Stomach smooth muscle (tissue), 2 donors: ENCODE data around the gene NFIA.
A peak's percentile ranks its signal among the peaks of the same experiment; 100 is the strongest.

Experiments
- H3K27ac ChIP-seq: one replicate; pipeline ENCODE4 v1.7.0; 2013; ENCODE audit warnings: mild to moderate bottlenecking, low read length, inconsistent platforms
- H3K27me3 ChIP-seq, 2 donors: one replicate each; pipeline ENCODE4 v1.7.0; 2013; ENCODE audit warnings: low read length in 2 of 2; ENCODE audit not compliant: insufficient read depth in 2 of 2, control insufficient read depth in 1 of 2
- H3K36me3 ChIP-seq, 2 donors: one replicate each; pipeline ENCODE4 v1.7.0; 2013; ENCODE audit warnings: low read length in 2 of 2; ENCODE audit not compliant: control insufficient read depth in 2 of 2, insufficient read depth in 2 of 2
- H3K4me1 ChIP-seq: one replicate; pipeline ENCODE4 v1.7.0; 2013; ENCODE audit warnings: low read length; ENCODE audit not compliant: control insufficient read depth, insufficient read depth
- H3K4me3 ChIP-seq, 2 donors: one replicate each; pipeline ENCODE4 v1.7.0; 2013; ENCODE audit warnings: low read length in 2 of 2
- H3K9ac ChIP-seq, 2 donors: one replicate each; pipeline ENCODE4 v1.7.0; 2013; ENCODE audit warnings: low read length in 2 of 2, mild to moderate bottlenecking in 1 of 2
- H3K9me3 ChIP-seq, 2 donors: one replicate each; pipeline ENCODE4 v1.7.0; 2013; ENCODE audit warnings: low read length in 2 of 2; ENCODE audit not compliant: control insufficient read depth in 2 of 2
- donor health status: healthy.
- donor health status: Pancreatic carcinoma.

Gene NFIA

DNA sequence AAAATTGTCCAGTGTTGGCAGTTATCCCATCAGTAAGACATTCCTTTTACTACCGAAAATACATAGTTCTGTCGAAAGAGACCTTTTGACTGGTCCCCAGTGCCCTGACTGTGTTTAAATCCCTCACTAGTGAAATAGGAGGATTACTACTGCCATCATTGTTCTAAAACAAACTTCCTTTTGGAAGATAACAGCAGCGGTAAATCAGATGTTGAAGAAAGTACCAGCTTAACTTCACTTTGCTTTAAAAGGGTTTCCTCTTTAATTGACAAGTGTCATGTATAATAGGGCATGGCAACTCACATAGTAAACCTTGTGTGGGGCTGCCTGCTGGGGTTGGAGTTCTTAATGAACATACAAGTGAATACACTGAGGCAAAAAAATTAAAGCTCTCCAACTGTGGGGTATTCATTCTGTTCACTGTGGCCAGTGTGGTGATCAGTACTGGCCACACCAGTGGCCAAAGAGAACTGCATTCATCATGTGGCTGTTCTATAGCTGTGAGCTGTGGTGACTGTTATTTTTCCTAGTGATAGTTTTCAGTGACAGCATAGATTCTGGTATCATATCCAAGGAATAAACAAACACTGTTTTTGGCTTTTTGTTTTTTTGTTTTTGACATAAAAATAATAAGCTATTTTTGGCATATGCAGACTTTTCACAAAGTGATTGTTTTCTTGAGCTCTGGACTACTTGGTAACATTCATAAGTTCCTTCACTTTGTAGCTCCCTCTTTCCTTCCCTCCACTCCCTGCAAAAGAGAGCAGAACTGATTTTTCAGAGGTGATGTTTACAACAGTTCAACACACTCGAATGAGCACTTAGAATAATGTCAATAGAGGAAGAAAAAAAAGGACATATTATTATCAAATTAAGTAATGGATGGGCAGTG, 74.5 kb downstream of the NFIA start:
- peak overlapping the region; percentile 4 for H3K27ac ChIP-seq
- H3K4me3 ChIP-seq = peak overlapping the region in 1 of 2 donors; percentile 23
- no peaks in the 10 kb centered on the region for H3K36me3 ChIP-seq
- H3K9me3 ChIP-seq = no peaks in the 10 kb centered on the region
- H3K4me1 ChIP-seq = peaks cover 26% of the 10 kb centered on the region
- H3K9ac ChIP-seq = no peak overlapping the region
- H3K27me3 ChIP-seq = no peaks in the 10 kb centered on the region

- Histone ChIP-seq H3K4me3 (peak overlapping the region in 1 of 2 donors; percentile 23), H3K4me1 (peaks cover 21% of the 10 kb centered on the region), H3K9me3 (no peaks in the 10 kb centered on the region), H3K27me3 (no peaks in the 10 kb centered on the region), H3K36me3 (no peaks in the 10 kb centered on the region), H3K9ac (peak overlapping the region in 1 of 2 donors; percentile 43), H3K27ac (peak overlapping the region; percentile 42)
These were observed 75.2 kb downstream of the NFIA start for GRCh38 chr1:61157468-61157987.

GRCh38 chr1:61158591-61158990, 76.2 kb downstream of the NFIA start:
- Histone ChIP-seq H3K4me1 (peaks cover 19% of the 10 kb centered on the region), H3K36me3 (no peaks in the 10 kb centered on the region), H3K27ac (no peak overlapping the region), H3K9me3 (no peaks in the 10 kb centered on the region), H3K27me3 (no peaks in the 10 kb centered on the region), H3K4me3 (no peak overlapping the region), H3K9ac (no peak overlapping the region)

DNA sequence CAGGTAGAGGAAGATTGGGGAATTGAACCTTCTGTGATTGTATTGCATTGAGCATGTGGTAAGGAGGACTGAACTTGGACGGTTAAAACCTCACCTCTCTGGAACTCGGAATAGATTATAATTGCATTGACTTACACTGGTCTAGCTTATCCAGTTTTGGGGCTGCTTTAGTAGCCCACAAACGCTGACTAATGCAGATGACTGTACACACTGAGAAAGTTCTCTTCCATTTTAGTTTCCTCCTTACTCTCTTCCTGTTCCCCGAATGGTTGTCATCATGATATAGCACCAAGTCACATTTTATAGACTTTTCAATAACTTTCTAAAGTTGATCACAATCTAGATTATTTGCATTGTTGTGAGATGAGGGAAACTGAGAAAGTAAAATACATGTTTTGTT, 78.2 kb downstream of the NFIA start:
- Histone ChIP-seq H3K27ac (no peak overlapping the region), H3K36me3 (no peaks in the 10 kb centered on the region), H3K9ac (no peak overlapping the region), H3K27me3 (no peaks in the 10 kb centered on the region), H3K4me1 (peaks cover 22% of the 10 kb centered on the region), H3K4me3 (no peak overlapping the region), H3K9me3 (no peaks in the 10 kb centered on the region)

DNA sequence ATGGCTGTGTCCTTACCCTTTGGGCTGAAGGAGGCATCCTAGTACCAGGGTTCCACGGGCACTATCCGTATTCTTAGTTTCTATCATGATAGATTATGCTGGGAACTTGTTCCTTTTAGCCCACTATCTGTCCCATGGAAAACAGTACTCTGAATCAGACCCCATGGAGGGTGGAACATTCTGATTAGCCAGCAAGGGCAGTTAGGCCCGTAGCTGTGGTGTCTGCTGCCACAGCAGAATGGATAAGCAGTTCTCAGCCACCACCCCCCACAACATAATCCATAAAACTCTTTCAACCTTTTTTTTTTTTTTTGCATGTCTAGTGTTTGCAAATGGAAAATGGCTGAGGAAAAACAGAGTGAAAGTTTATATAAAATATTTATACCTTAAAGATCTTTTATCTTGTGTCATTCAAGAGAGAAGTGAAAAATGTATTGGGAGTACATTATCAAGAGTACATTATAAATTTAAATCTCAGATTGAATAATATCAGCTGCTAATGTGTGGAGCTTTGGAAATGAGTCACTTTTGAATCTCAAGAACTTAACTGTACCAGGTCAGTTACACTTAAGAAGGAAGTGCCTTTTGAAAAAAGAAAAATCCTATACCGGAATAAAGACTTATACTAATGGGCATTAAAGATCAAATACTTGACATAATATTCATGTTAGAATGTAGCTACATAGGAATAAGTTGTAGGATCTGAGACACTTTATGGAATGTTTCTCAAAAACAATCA, 80.3 kb downstream of the NFIA start:
- Histone ChIP-seq H3K27me3 (no peaks in the 10 kb centered on the region), H3K36me3 (no peaks in the 10 kb centered on the region), H3K9me3 (no peaks in the 10 kb centered on the region), H3K4me3 (no peak overlapping the region), H3K9ac (no peak overlapping the region), H3K4me1 (peaks cover 14% of the 10 kb centered on the region), H3K27ac (peak overlapping the region; percentile 1)

- Histone ChIP-seq H3K4me3 (no peak overlapping the region), H3K9ac (no peak overlapping the region), H3K27ac (no peak overlapping the region), H3K4me1 (peaks cover 12% of the 10 kb centered on the region), H3K9me3 (no peaks in the 10 kb centered on the region), H3K36me3 (no peaks in the 10 kb centered on the region), H3K27me3 (no peaks in the 10 kb centered on the region)
These were observed 81.0 kb downstream of the NFIA start for GRCh38 chr1:61163355-61163754.

GRCh38 chr1:61165402-61165801, 83.0 kb downstream of the NFIA start:
- Histone ChIP-seq H3K9me3 (no peaks in the 10 kb centered on the region), H3K27me3 (no peaks in the 10 kb centered on the region), H3K36me3 (no peaks in the 10 kb centered on the region), H3K4me1 (peaks cover 15% of the 10 kb centered on the region), H3K4me3 (no peak overlapping the region), H3K27ac (no peak overlapping the region), H3K9ac (no peak overlapping the region)

DNA sequence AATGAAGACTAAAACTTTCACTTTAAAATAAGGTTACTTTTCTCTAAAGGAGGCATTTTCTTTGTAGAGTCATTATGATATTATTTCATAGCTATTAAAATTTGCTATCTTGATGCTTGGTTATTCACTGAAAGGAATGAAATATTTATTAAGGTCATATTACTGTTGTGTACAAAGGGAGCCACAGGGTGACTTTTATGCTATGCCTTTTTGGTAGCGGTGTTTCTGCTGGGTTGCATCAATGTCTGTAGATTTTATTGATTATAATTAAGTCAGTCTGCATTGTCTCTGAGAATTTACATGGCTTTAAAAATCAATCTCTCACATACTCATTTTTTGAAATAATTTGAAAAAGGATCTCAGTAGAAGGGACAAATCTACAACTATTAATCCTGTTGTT, 84.9 kb downstream of the NFIA start:
- Histone ChIP-seq H3K4me3 (no peak overlapping the region), H3K4me1 (peaks cover 26% of the 10 kb centered on the region), H3K27me3 (no peaks in the 10 kb centered on the region), H3K27ac (no peak overlapping the region), H3K36me3 (no peaks in the 10 kb centered on the region), H3K9ac (peak overlapping the region in 1 of 2 donors; percentile 9), H3K9me3 (no peaks in the 10 kb centered on the region)

GRCh38 chr1:61169045-61169444, 86.7 kb downstream of the NFIA start:
- Histone ChIP-seq H3K4me3 (no peak overlapping the region), H3K9me3 (no peaks in the 10 kb centered on the region), H3K9ac (no peak overlapping the region), H3K27me3 (no peaks in the 10 kb centered on the region), H3K27ac (no peak overlapping the region), H3K36me3 (no peaks in the 10 kb centered on the region), H3K4me1 (peaks cover 36% of the 10 kb centered on the region)

DNA sequence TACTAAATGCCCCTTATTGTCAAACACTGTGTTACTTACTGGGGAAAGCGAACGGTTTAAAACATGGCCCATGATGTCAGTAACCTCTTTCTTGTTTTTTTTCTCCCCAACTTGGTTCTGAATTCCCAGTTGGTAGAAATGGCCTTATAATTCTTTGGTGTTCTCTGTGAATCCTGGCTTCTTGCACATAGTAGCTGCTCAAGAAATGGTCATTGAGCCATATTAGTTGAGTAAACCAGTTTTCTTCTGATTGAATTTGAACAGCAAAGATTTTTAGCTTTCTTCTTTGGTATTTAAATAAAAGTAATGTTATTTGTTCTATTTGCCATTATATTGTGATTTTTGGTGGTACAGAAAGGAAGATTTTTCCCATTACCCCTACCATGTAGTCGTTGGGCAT, 87.3 kb downstream of the NFIA start:
- no peaks in the 10 kb centered on the region for H3K36me3 ChIP-seq
- H3K27ac ChIP-seq = peak overlapping the region; percentile 59
- no peak overlapping the region for H3K9ac ChIP-seq
- no peaks in the 10 kb centered on the region for H3K9me3 ChIP-seq
- peaks cover 38% of the 10 kb centered on the region for H3K4me1 ChIP-seq
- no peaks in the 10 kb centered on the region for H3K27me3 ChIP-seq
- H3K4me3 ChIP-seq = no peak overlapping the region
